Measurements from ENCODE around the gene C12orf54.

DNA sequence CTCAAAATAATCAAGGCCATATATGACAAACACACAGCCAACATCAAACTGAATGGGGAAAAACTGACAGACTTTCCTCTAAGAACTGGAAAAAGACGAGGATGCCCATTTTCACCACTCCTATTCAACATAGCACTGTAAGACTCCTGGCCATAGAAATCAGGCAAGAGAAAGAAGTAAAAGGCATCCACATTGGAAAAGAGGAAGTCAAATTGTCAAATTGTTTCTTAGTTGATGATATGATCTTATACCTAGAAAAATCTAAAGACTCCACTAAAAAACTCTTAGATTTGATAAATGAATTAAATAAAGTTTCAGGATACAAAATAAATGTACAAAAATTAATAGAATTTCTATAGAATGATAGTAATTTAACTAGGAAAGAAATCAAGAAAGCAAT, 54.3 kb downstream of the C12orf54 start:
- TF ChIP-seq, protein P1, sequence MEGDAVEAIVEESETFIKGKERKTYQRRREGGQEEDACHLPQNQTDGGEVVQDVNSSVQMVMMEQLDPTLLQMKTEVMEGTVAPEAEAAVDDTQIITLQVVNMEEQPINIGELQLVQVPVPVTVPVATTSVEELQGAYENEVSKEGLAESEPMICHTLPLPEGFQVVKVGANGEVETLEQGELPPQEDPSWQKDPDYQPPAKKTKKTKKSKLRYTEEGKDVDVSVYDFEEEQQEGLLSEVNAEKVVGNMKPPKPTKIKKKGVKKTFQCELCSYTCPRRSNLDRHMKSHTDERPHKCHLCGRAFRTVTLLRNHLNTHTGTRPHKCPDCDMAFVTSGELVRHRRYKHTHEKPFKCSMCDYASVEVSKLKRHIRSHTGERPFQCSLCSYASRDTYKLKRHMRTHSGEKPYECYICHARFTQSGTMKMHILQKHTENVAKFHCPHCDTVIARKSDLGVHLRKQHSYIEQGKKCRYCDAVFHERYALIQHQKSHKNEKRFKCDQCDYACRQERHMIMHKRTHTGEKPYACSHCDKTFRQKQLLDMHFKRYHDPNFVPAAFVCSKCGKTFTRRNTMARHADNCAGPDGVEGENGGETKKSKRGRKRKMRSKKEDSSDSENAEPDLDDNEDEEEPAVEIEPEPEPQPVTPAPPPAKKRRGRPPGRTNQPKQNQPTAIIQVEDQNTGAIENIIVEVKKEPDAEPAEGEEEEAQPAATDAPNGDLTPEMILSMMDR (IDR thresholded peaks at IDR 0.05) = no peak
- TF ChIP-seq POLR2A (IDR thresholded peaks at IDR 0.05) (no peak), POLR2AphosphoS5 (IDR thresholded peaks at IDR 0.05) (no peak)

Data from sigmoid colon (tissue), 4 donors.